ENCODE measurements around the gene TBCCD1.
"Not testable (repeated sequence)": the region's sequence is repeated elsewhere in the genome, so short reads cannot be mapped to it uniquely, and the experiment has no call there.

TBCCD1 gene

DNA sequence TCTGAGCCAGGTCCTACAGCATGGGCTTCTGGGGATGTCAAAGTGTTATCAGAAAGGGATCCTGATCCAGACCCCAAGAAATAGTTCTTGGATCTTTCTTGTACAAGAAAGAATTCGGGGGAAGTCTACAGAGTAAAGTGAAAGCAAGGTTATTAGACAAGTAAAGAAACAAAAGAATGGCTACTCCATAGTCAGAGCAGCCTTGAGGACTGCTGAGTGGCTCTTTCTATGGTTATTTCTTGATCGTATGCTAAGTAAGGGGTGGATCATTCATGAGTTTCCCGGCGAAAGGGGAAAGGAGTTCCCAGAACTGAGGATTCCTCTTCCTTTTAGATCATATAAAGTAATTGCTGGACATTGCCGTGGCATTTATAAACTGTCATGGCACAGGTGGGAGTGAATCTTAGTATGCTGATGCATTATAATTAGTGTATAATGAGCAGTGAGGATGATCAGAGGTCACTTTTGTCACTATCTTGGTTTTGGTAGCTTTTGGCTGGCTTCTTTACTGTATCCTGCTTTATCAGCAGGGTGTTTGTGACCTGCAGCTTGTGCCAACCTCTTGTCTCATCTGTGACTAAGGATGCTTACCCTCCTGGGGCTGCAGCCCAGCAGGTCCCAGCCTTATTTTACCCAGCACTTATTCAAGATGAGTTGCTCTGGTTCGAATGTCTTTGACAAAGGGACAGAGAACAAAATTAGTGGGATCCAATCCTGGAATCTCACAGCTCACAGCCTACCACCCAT is 64.0 kb downstream of the TBCCD1 start:
- H3K27me3 ChIP-seq (ENCODE audit: control insufficient read depth, low read length), result peaks cover 18% of the 10 kb centered on the region
- H3K36me3 ChIP-seq (ENCODE audit: control insufficient read depth, low read length), result no peaks in the 10 kb centered on the region
- no peaks in the 10 kb centered on the region for H3K9me3 ChIP-seq (ENCODE audit: control insufficient read depth, insufficient read depth, low read length)
- H4K20me1 ChIP-seq (ENCODE audit: control insufficient read depth, insufficient read depth, low read depth, low read length), result no peaks in the 10 kb centered on the region
- H3F3A ChIP-seq (ENCODE audit: control insufficient read depth, insufficient read depth), result no peaks in the 10 kb centered on the region
- no peaks in the 10 kb centered on the region for H3K9me2 ChIP-seq (replicated peaks; ENCODE audit: control insufficient read depth, low read length)
- H3K27ac ChIP-seq (ENCODE audit: low read depth, low read length), result no peak overlapping the region
- no peaks in the 10 kb centered on the region for H3K4me1 ChIP-seq (ENCODE audit: control insufficient read depth, low read length)
- H3K4me2 ChIP-seq (ENCODE audit: low read length), result no peak overlapping the region
- H3K79me2 ChIP-seq (ENCODE audit: control insufficient read depth, low read length), result no peaks in the 10 kb centered on the region
- no peak for TF ChIP-seq EZH2phosphoT487 (IDR thresholded peaks at IDR 0.05; ENCODE audit: borderline replicate concordance, low read length)
- TF ChIP-seq, protein P1, sequence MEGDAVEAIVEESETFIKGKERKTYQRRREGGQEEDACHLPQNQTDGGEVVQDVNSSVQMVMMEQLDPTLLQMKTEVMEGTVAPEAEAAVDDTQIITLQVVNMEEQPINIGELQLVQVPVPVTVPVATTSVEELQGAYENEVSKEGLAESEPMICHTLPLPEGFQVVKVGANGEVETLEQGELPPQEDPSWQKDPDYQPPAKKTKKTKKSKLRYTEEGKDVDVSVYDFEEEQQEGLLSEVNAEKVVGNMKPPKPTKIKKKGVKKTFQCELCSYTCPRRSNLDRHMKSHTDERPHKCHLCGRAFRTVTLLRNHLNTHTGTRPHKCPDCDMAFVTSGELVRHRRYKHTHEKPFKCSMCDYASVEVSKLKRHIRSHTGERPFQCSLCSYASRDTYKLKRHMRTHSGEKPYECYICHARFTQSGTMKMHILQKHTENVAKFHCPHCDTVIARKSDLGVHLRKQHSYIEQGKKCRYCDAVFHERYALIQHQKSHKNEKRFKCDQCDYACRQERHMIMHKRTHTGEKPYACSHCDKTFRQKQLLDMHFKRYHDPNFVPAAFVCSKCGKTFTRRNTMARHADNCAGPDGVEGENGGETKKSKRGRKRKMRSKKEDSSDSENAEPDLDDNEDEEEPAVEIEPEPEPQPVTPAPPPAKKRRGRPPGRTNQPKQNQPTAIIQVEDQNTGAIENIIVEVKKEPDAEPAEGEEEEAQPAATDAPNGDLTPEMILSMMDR (IDR thresholded peaks at IDR 0.05; ENCODE audit: low read depth, low read length, poor library complexity, severe bottlenecking), result no peak
- no peak overlapping the region for H3K4me3 ChIP-seq (ENCODE audit: low read length)

DNA sequence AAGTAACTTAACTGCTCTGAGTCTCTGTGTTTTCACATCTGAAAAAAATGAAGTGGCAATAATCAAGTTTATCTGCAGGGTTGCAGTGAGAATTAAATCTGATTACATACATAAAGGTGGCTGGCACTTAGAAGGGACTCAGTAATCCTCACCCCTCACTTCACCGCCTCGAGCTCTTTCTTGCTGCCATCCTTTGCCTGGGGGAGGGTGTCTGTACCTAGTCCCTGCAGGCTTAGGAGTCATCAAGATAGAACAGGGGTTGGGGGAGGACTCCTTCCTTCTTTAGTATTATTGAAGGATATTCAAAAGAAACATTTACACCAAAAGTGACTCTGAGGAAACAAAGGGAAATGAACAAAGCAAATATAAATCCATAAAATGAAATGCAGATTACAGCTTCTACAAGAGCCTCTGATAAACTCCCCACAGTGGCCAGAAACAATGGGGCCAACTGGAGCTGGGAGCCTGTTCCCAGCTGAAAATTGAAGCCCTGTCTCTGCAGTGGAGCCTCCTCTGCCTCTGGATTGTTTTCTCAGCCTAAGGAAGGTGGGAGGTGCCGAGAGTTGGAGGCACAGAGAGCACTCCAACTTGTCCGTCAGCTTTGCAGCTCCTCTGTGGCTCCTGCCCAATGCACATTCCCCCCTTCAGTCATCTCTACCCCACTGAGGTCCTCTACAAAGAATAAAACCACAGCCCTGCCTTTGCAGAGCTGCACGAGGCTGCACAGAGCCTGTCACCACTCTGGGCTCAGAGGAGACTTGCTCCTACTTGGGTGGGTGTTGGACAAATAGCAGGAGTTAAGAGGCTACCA is 64.8 kb downstream of the TBCCD1 start:
- Histone ChIP-seq H3K9me3 (ENCODE audit: control insufficient read depth, insufficient read depth, low read length) (no peaks in the 10 kb centered on the region), H3F3A (ENCODE audit: control insufficient read depth, insufficient read depth) (no peaks in the 10 kb centered on the region), H3K4me1 (ENCODE audit: control insufficient read depth, low read length) (no peaks in the 10 kb centered on the region), H3K9me2 (replicated peaks; ENCODE audit: control insufficient read depth, low read length) (no peaks in the 10 kb centered on the region), H4K20me1 (ENCODE audit: control insufficient read depth, insufficient read depth, low read depth, low read length) (no peaks in the 10 kb centered on the region), H3K27ac (ENCODE audit: low read depth, low read length) (no peak overlapping the region), H3K4me2 (ENCODE audit: low read length) (no peak overlapping the region), H3K79me2 (ENCODE audit: control insufficient read depth, low read length) (no peaks in the 10 kb centered on the region), H3K36me3 (ENCODE audit: control insufficient read depth, low read length) (no peaks in the 10 kb centered on the region), H3K4me3 (ENCODE audit: low read length) (no peak overlapping the region), H3K27me3 (ENCODE audit: control insufficient read depth, low read length) (peaks cover 18% of the 10 kb centered on the region)
- no peak for TF ChIP-seq EZH2phosphoT487 (IDR thresholded peaks at IDR 0.05; ENCODE audit: borderline replicate concordance, low read length)
- TF ChIP-seq, protein P1 (IDR thresholded peaks at IDR 0.05; ENCODE audit: low read depth, low read length, poor library complexity, severe bottlenecking), result no peak

DNA sequence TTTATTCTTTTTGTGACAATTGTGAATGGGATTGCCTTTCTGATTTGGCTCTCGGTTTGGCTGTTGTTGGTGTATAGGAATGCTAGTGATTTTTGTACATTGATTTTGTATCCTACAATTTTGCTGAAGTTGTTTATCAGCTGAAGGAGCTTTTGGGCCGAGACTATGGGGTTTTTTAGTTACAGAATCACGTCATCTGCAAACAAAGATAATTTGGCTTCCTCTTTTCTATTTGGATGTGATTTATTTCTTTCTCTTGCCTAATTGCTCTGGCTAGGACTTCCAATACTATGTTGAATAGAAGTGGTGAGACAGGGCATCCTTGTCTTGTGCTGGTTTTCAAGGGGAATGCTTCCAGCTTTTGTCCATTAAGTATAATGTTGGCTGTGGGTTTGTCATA is 67.2 kb downstream of the TBCCD1 start:
- not testable (repeated sequence) for H3K79me2 ChIP-seq (ENCODE audit: control insufficient read depth, low read length); H3F3A ChIP-seq (ENCODE audit: control insufficient read depth, insufficient read depth); H3K27ac ChIP-seq (ENCODE audit: low read depth, low read length); H3K4me1 ChIP-seq (ENCODE audit: control insufficient read depth, low read length); H3K4me3 ChIP-seq (ENCODE audit: low read length); H4K20me1 ChIP-seq (ENCODE audit: control insufficient read depth, insufficient read depth, low read depth, low read length); H3K36me3 ChIP-seq (ENCODE audit: control insufficient read depth, low read length); H3K4me2 ChIP-seq (ENCODE audit: low read length); H3K9me3 ChIP-seq (ENCODE audit: control insufficient read depth, insufficient read depth, low read length); H3K9me2 ChIP-seq (replicated peaks; ENCODE audit: control insufficient read depth, low read length)
- peaks cover 20% of the 10 kb centered on the region for H3K27me3 ChIP-seq (ENCODE audit: control insufficient read depth, low read length)

DNA sequence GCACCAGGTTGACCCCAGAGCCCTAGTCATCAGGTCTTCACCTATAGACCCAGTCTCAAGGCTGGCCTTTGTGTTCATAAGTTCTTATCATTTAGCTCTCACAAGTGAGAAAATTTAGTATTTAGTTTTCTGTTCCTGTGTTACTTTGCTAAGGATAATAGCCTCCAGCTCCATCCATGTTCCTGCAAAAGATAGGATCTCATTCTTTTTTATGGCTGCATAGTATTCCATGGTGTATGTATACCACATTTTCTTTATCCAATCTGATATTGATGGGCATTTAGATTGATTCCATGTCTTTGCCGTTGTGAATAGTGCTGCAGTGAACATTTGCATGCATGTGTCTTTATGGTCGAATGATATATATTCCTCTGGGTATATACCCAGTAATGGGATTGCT is 69.1 kb downstream of the TBCCD1 start:
- not testable (repeated sequence) for H3K36me3 ChIP-seq (ENCODE audit: control insufficient read depth, low read length); H3K9me2 ChIP-seq (replicated peaks; ENCODE audit: control insufficient read depth, low read length); H3K9me3 ChIP-seq (ENCODE audit: control insufficient read depth, insufficient read depth, low read length); H3K4me3 ChIP-seq (ENCODE audit: low read length); H3K27ac ChIP-seq (ENCODE audit: low read depth, low read length); H3K79me2 ChIP-seq (ENCODE audit: control insufficient read depth, low read length); H3F3A ChIP-seq (ENCODE audit: control insufficient read depth, insufficient read depth); H3K4me2 ChIP-seq (ENCODE audit: low read length); H3K4me1 ChIP-seq (ENCODE audit: control insufficient read depth, low read length); H4K20me1 ChIP-seq (ENCODE audit: control insufficient read depth, insufficient read depth, low read depth, low read length)
- peaks cover 11% of the 10 kb centered on the region for H3K27me3 ChIP-seq (ENCODE audit: control insufficient read depth, low read length)

Measured in DOHH2 (cell line).